GM21737 (cell line): ENCODE data around the gene NCK2.
"Not testable (repeated sequence)": the region's sequence is repeated elsewhere in the genome, so short reads cannot be mapped to it uniquely, and the experiment has no call there.

ENCODE experiments used
- ATAC-seq: cut with Tn5 transposase; IDR thresholded peaks from one replicate; pipeline ENCODE4 v1.9.1; 2021; ENCODE audit warnings: mild to moderate bottlenecking, moderate library complexity; ENCODE audit not compliant: unreplicated experiment

The NCK2 gene

GRCh38 chr2:105883911-105884694 lies 139.4 kb downstream of the NCK2 start:
- no peak for ATAC-seq

- no peak for ATAC-seq
These were observed 140.7 kb downstream of the NCK2 start for GRCh38 chr2:105885456-105885855.

DNA sequence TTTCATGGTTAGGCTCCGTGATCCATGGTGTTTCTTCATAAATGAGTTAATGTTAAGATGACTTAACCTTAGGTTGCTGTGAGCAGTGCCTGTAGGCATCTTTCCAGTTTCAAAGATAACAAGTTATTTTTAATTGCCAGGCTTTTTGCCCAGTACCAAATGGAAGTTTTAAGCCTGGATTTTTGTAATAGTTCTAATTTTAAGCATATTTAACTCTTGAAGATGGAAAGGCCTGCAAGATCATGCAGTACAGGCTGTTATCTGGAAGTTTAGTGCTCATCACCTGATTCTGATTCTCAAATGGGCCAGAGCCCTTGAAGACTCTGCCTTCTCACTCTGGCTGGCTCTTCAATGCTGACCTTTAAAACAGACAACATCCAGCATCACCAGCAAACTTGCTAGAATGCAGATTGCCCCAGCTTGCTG lies 141.3 kb downstream of the NCK2 start:
- no peak for ATAC-seq

- ATAC-seq = no peak
These were observed 142.0 kb downstream of the NCK2 start for GRCh38 chr2:105886687-105887086.

DNA sequence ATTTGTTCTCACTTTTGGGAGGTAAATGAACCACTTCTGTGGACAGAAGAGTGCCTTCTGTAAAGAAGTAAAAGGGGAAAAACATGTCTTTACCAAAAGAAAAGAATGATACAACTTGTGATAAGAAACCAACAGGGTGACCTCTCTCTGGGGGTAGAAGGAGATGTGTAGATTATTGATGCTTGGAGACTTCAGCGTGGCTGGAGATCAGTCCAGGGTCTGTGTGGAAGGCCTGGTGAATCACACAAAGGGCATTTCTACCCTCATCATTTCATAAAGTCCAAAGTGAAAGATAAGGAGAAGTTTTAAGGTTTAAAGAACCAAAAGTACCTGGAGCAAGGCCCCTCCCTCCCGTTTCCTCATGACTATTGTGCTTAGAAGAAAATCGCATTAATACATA lies 142.5 kb downstream of the NCK2 start:
- no peak for ATAC-seq

- no peak for ATAC-seq
These were observed 143.9 kb downstream of the NCK2 start for GRCh38 chr2:105888625-105889024.

- ATAC-seq = no peak
These were observed 144.3 kb downstream of the NCK2 start for GRCh38 chr2:105889046-105889445.

DNA sequence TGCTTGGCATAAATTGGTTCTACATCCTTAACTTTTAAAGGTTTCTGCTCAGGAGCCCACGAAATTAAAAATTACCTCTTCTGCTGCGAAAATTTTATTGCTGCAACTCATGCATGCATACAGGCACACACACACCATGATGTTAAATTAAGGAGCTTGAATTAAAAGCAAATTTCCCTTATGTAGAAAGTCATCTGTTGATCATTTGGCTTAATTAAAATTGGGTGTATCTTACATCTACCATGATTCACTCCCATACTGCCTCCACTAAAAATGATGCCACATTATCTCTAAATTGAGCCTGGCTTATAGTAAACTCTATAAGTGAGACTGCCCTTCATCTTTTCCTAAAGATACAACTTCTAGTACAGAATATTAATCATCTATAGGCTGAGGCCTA lies 145.4 kb downstream of the NCK2 start:
- no peak for ATAC-seq

GRCh38 chr2:105890856-105891255 lies 146.1 kb downstream of the NCK2 start:
- ATAC-seq = no peak

DNA sequence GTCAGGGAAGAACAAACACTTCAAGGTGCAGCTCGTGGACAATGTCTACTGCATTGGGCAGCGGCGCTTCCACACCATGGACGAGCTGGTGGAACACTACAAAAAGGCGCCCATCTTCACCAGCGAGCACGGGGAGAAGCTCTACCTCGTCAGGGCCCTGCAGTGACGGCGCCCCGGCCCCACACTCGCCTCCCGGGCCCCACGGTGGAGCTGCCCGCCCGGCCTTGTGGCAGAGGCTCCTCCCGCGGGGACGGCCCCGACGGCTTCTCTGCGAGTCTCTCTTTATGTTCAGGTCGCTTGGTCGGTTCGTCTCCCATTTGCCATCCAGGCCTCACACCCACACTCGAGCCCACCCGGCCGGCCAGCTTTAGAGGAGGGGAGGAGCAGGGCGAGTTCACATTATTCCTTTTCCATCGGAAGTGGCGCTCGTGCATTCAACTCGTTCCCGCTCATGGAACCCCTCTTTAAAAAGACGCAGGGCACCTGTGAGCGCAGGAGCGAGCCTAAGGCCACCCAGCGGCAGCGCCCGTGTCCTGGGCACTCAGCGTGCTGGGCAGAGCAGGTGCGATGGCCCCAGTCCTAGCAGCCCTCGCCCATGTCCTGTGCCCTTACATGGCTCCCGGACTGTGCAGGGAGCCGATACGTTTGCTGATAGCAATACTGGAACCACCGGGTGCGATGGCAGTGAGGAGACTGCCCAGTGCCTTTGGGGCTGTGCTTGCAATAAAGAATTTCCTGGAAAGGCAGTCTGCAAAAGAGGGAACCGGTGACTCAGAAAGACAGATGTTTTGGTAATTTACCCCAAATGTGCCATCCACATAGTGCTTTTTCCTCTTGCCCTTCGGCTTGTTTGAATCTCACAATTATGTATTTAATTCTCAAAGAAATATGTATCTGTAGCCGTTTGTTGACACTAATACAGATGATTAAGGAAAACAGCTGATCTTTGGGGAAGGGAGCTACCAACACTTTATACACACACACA lies 148.6 kb downstream of the NCK2 start:
- no peak for ATAC-seq

DNA sequence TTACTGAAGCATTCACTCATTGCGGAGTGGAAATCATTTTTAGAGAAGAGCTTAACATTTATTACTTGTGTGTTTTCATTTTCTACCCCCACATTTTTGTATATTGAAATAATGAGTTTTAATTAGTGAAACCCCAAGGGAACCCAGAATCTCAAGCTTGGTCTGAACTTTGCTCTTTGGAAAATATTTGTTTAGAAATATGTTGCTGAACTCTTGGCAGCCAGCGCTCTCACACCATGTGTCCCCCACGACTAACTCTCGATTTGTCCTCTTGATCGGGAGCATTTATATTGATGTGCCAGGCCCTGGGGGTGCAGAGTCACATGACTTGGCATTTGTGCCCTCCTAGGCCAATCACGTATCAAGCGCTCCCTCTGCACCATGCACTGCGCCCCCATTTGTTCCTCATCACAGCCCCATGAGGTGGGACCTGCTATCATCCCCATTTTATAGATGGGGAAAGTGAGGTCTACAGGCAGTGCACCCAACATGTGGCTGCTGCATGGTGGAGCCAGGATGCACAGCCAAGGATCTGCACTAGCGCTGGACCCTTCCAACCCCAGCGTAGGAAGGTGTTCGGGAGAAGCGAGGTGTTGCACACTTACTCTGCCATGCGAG lies 149.7 kb downstream of the NCK2 start:
- ATAC-seq = no peak

GRCh38 chr2:105895990-105896764 lies 151.5 kb downstream of the NCK2 start:
- no peak for ATAC-seq

DNA sequence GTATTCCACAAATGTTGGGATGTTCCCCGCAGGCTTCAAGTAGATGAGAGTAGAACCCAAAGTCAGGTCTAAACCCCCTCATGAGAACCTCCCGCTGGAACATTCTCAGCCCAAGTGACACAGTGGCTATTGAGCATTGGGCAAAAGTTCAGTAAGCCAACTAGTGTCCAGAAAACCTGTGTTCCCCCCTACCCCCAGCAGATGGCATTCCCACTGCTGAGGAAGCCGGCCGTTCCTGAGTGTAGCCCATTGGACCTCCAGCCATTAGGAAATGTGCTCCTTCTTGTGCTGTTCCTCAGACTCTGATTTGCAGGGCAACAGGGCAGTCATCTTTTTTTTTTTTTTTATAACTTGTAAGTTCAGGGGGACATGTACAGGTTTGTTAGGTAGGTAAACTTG lies 152.1 kb downstream of the NCK2 start:
- ATAC-seq = no peak

DNA sequence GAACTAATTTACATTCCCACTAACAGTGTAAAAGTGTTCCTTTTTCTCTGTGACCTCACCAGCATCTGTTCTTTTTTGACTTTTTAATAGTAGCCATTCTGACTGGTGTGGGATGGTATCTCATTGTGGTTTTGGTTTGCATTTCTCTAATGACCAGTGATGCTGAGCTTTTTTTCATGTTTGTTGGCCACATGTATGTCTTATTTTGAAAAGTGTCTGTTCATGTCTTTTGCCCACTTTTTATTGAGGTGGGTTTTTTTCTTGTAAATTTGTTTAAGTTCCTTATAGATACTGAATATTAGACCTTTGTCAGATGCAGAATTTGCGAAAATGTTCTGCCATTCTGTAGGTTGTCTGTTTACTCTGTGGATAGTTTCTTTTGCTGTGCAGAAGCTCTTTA lies 153.0 kb downstream of the NCK2 start:
- not testable (repeated sequence) for ATAC-seq

DNA sequence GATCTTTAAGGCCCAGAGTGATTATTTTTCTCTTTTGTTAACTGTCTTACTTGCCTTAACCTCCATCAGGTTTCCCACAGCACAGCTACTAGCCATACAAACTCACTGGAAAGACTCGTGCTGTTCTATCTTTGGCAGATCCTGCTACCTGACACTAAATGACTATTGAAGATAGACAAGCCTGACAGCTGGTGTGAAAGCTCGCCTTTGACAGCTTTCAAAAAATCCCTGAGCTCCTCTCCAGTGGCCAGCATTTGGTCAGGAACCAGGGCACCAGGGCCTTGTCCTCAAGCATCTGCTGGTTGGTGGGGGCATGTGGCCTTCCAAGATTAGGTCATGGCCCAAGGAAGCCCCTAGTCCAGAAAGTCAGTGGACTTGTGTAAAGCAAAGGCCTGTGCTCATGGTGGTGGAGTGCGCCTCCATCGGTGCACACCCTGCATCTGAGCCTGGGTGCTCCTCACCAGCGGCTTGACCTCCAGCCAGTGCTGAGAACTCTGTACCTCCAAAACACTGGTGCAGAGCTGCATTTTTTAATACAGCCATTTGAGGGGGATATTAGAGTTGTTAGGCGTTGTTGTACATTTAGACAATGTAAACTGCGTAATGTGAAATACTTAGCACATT lies 158.5 kb downstream of the NCK2 start:
- ATAC-seq = no peak

DNA sequence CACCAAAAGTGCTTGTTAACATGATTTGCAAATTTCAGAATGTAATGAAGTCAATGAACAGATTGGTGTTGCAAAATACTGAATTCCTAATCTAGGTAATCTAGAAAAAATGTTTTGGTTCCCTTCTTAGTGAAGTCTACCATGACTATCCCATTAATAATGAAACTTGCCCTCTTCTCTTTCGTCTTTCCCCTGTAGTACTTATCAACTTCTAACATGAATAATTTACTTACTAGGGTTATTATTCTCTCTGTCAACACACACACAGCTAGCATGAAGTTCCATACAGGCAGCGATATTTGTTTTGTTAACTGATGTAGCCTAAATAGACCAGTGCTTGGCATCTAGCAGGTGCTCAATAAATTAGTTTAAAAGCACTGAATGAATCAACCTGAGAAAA lies 160.2 kb downstream of the NCK2 start:
- ATAC-seq = peak; percentile 85

DNA sequence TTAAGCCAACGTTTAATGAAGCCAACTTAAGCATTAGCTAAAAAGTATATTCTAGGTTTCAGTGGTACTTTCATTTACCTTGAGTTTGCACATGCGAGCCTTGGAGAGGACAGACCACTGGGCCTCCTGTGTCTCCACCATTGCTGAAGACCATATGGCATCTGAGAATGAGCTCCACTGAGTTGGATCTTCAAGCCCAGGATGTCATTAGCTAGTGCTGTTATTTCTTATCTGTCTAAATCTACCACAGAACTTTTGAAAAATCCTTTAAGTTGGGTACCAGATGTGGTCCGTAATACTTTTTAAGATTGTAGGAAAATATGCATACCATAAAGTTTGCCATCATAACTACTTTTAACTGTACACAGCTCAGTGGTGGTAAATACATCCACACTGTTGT lies 161.8 kb downstream of the NCK2 start:
- ATAC-seq = no peak

- ATAC-seq = no peak
These were observed 162.5 kb downstream of the NCK2 start for GRCh38 chr2:105907184-105907583.

- ATAC-seq = no peak
These were observed 164.5 kb downstream of the NCK2 start for GRCh38 chr2:105909215-105909614.
